Ovary (tissue), 9 donors: ENCODE results near the gene PARD3B. TPM values are rescaled to one million over a fixed set of nuclear protein-coding genes. Genes with fewer than 3 reads are reported as not detected.

ENCODE experiments used
- DNase-seq, 5 donors: peaks; one replicate each; pipeline ENCODE4 v3.0.0-alpha.2; 2019 to 2020
- H3K27ac ChIP-seq, 2 donors: fragments of 200-600 bp; one replicate each; pipeline versions ENCODE4 v1.5.1 to v1.8.0; 2019 to 2022
- H3K27me3 ChIP-seq: fragments of 200-600 bp; one replicate; pipeline ENCODE4 v1.8.0; 2022
- H3K36me3 ChIP-seq: fragments of 200-600 bp; sonication (generic); one replicate; pipeline ENCODE4 v1.5.1; 2019
- H3K4me1 ChIP-seq: one replicate; pipeline ENCODE4 v1.8.1; 2013; ENCODE audit warnings: mild to moderate bottlenecking, moderate library complexity; ENCODE audit not compliant: insufficient read depth
- H3K4me3 ChIP-seq: fragments of 200-600 bp; sonication (generic); one replicate; pipeline ENCODE4 v1.5.1; 2017
- H3K9me3 ChIP-seq, 2 donors: fragments of 200-600 bp in 1 of 2; sonication (generic) in 1 of 2; one replicate each; pipeline versions ENCODE4 v1.5.1 to v1.8.1; 2013 to 2019; ENCODE audit warnings: mild to moderate bottlenecking in 1 of 2, moderate library complexity in 1 of 2
- EP300 ChIP-seq: sonication (generic); formaldehyde crosslinking; IDR thresholded peaks from one replicate; pipeline ENCODE4 v1.6.1; 2017; ENCODE audit warnings: antibody characterized with exemption
- POLR2A ChIP-seq: fragments of 450-650 bp; IDR thresholded peaks from one replicate; pipeline ENCODE4 v1.6.1; 2017; ENCODE audit warnings: antibody characterized with exemption, mild to moderate bottlenecking, moderate library complexity
- WGBS, 3 donors: extraction: QIAGEN DNeasy Blood & Tissue Kit in 1 of 3; methylation state at CpG; one replicate each; pipeline versions ENCODE4 v1.1.5 to v1.1.7; 2013 to 2017; 5-methylcytosine and 5-hydroxymethylcytosine counted together
- intact Hi-C, 4 donors: fragments of 100-400 bp; cut with DNase I; formaldehyde crosslinking; loops; one replicate each; pipeline versions ENCODE4 v1.11.0 to v1.15.1; 2022 to 2023
- polyA plus RNA-seq, 2 donors: library from polyadenylated mRNA; stranded (reverse); fragments of 200-250 nt in 1 of 2; fragments of 350-450 nt in 1 of 2; fragmentation: Illumina TruSeq in 1 of 2; extraction: RNeasy Lipid Tissue Mini Kit (QIAGEN cat#74804) in 1 of 2; gene quantifications; one replicate each; pipeline ENCODE4 v1.2.3, GENCODE V29; 2013 to 2014
- total RNA-seq, 7 donors: library from RNA; depleted of rRNA in 2 of 7; stranded (reverse); fragments of >200 nt in 2 of 7; fragmentation: NEBNext Ultra II Directional in 3 of 7; extraction: Animal tissue kit (Norgen Biotek cat#: 25700) in 3 of 7; gene quantifications; one replicate each; pipeline versions ENCODE4 v1.1.0 to v1.2.4, GENCODE V29; 2016 to 2023
- TF ChIP-seq, protein P1 (sequence below), 3 donors: fragments of 450-650 bp in 2 of 3; fragments of 200-600 bp in 1 of 3; IDR thresholded peaks; one replicate each; pipeline versions ENCODE4 v1.5.1 to v1.8.0; 2016 to 2022; ENCODE audit warnings: antibody characterized with exemption in 3 of 3, mild to moderate bottlenecking in 1 of 3
- donor health status: DM: no; HTN: no; CAD: no; lungs with moderate emphysema.
- donor health status: DM: no; HTN: no; CAD: no.
- donor health status: Bipolar disorder and iron deficiency.
- donor health status: DM: yes; HTN: yes; CAD: no.
- donor health status: DM: no; HTN: no; CAD: no.
- donor health status: DM: yes; HTN: yes; CAD: no.

PARD3B gene
- total and polyA plus RNA-seq, 9 donors = 8.2 to 46.6 (median 28.7) TPM

GRCh38 chr2:205161156-205161839 is 616.0 kb downstream of the PARD3B start:
- no peaks in the 10 kb centered on the region for H3K4me1 ChIP-seq
- H3K9me3 ChIP-seq = no peaks in the 10 kb centered on the region
- no peaks in the 10 kb centered on the region for H3K36me3 ChIP-seq
- TF ChIP-seq, protein P1, sequence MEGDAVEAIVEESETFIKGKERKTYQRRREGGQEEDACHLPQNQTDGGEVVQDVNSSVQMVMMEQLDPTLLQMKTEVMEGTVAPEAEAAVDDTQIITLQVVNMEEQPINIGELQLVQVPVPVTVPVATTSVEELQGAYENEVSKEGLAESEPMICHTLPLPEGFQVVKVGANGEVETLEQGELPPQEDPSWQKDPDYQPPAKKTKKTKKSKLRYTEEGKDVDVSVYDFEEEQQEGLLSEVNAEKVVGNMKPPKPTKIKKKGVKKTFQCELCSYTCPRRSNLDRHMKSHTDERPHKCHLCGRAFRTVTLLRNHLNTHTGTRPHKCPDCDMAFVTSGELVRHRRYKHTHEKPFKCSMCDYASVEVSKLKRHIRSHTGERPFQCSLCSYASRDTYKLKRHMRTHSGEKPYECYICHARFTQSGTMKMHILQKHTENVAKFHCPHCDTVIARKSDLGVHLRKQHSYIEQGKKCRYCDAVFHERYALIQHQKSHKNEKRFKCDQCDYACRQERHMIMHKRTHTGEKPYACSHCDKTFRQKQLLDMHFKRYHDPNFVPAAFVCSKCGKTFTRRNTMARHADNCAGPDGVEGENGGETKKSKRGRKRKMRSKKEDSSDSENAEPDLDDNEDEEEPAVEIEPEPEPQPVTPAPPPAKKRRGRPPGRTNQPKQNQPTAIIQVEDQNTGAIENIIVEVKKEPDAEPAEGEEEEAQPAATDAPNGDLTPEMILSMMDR (IDR thresholded peaks at IDR 0.05) = no peak
- TF ChIP-seq EP300 (no peak), POLR2A (no peak)
- H3K27me3 ChIP-seq = no peaks in the 10 kb centered on the region
- H3K4me3 ChIP-seq = no peak overlapping the region
- H3K27ac ChIP-seq = no peak overlapping the region
- intact Hi-C loops = no loop called here
- no peak for DNase-seq
- 71 to 88% (median 72%) methylated on average over 5 of the region's 5 CpGs for WGBS, 3 donors

GRCh38 chr2:205166745-205167144 is 621.5 kb downstream of the PARD3B start:
- H3K27ac ChIP-seq = no peak overlapping the region
- no peak overlapping the region for H3K4me3 ChIP-seq
- no peak for TF ChIP-seq POLR2A
- TF ChIP-seq, protein P1 (IDR thresholded peaks at IDR 0.05) = no peak
- TF ChIP-seq EP300 = no peak
- H3K9me3 ChIP-seq = no peaks in the 10 kb centered on the region
- H3K36me3 ChIP-seq = no peaks in the 10 kb centered on the region
- no peak for DNase-seq
- no peaks in the 10 kb centered on the region for H3K27me3 ChIP-seq
- intact Hi-C loops = no loop called here
- no peaks in the 10 kb centered on the region for H3K4me1 ChIP-seq
- WGBS, 3 donors = 61 to 77% (median 68%) methylated on average over 2 of the region's 2 CpGs

- 94 to 99% (median 98%) methylated on average over 2 of the region's 2 CpGs for WGBS, 3 donors
Observed at GRCh38 chr2:205169012-205169411, 623.7 kb downstream of the PARD3B start.

DNA sequence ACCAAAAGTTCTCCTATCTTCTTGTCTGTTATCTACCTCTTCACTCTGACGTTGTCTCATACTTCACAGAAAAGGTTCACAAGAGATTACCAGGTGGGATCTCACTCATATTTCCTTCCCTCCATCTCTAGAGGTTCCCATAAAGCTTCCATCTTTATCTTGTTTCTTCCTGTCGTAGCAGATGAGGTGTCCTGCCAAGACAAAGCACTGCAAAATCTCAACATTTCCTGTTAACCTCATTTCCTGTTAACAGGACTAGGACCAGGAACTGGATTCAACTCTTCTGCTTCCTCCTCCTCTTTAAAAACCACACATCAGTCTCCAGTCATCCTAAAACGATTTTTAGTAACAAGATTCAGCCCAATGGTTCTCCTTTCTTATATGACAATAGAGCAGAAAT is 624.2 kb downstream of the PARD3B start:
- Histone ChIP-seq H3K27me3 (no peaks in the 10 kb centered on the region), H3K4me3 (no peak overlapping the region), H3K36me3 (no peaks in the 10 kb centered on the region), H3K27ac (no peak overlapping the region), H3K9me3 (no peaks in the 10 kb centered on the region), H3K4me1 (no peaks in the 10 kb centered on the region)
- TF ChIP-seq POLR2A (no peak), EP300 (no peak)
- TF ChIP-seq, protein P1 (IDR thresholded peaks at IDR 0.05) = no peak
- no peak for DNase-seq
- intact Hi-C loops = no loop called here
- WGBS, 3 donors = 55 to 78% (median 78%) methylated on average over 3 of the region's 3 CpGs

More at GRCh38 chr2:205169012-205169411, 623.7 kb downstream of the PARD3B start:
- H3K4me1 ChIP-seq = no peaks in the 10 kb centered on the region
- H3K9me3 ChIP-seq = no peaks in the 10 kb centered on the region
- no peak overlapping the region for H3K4me3 ChIP-seq
- H3K36me3 ChIP-seq = no peaks in the 10 kb centered on the region
- no peak for DNase-seq
- intact Hi-C loops = no loop called here
- no peak overlapping the region for H3K27ac ChIP-seq
- no peak for TF ChIP-seq EP300
- TF ChIP-seq POLR2A = no peak
- TF ChIP-seq, protein P1 (IDR thresholded peaks at IDR 0.05) = no peak
- no peaks in the 10 kb centered on the region for H3K27me3 ChIP-seq
